Trophoblast cell (in vitro differentiated cells and primary cell): ENCODE data around the gene NTM.

Source experiments
- DNase-seq, 2 donors: peaks; one replicate each; pipeline ENCODE4 v3.0.0-alpha.2; 2016
- H2AFZ ChIP-seq: 2 replicates; pipeline ENCODE4 v1.6.1; 2013; ENCODE audit warnings: low read length, moderate library complexity, mild to moderate bottlenecking; ENCODE audit not compliant: insufficient read depth, poor library complexity
- H2AK5ac ChIP-seq: 2 replicates; pipeline ENCODE4 v1.6.1; 2013; ENCODE audit warnings: mild to moderate bottlenecking, low read length
- H2BK120ac ChIP-seq: 2 replicates; pipeline ENCODE4 v1.6.1; 2013; ENCODE audit warnings: low read length, mild to moderate bottlenecking, moderate library complexity; ENCODE audit not compliant: insufficient read depth, poor library complexity
- H2BK12ac ChIP-seq: 2 replicates; pipeline ENCODE4 v1.6.1; 2013; ENCODE audit warnings: mild to moderate bottlenecking, low read length, moderate library complexity
- H2BK5ac ChIP-seq: 2 replicates; pipeline ENCODE4 v1.6.1; 2013; ENCODE audit warnings: low read length, low read depth, moderate library complexity, mild to moderate bottlenecking; ENCODE audit not compliant: poor library complexity
- H3K14ac ChIP-seq: 2 replicates; pipeline ENCODE4 v1.6.1; 2013; ENCODE audit warnings: mild to moderate bottlenecking, low read length
- H3K18ac ChIP-seq: 2 replicates; pipeline ENCODE4 v1.6.1; 2013; ENCODE audit warnings: mild to moderate bottlenecking, low read length
- H3K23ac ChIP-seq: 2 replicates; pipeline ENCODE4 v1.6.1; 2013; ENCODE audit warnings: low read length
- H3K27ac ChIP-seq: 2 replicates; pipeline ENCODE4 v1.5.1; 2013; ENCODE audit warnings: low read depth, mild to moderate bottlenecking, inconsistent platforms, low read length, moderate library complexity
- H3K27me3 ChIP-seq: 2 replicates; pipeline ENCODE4 v1.6.1; 2013; ENCODE audit warnings: inconsistent platforms, mild to moderate bottlenecking, low read length, moderate library complexity; ENCODE audit not compliant: insufficient read depth
- H3K36me3 ChIP-seq, 2 experiments: 1 replicate in 1 of 2; 2 replicates in 1 of 2; pipeline ENCODE4 v1.6.1; 2013; ENCODE audit warnings: low read length in 2 of 2, mild to moderate bottlenecking in 2 of 2, moderate library complexity in 1 of 2; ENCODE audit not compliant: insufficient read depth in 2 of 2, control insufficient read depth in 1 of 2
- H3K4ac ChIP-seq: 2 replicates; pipeline ENCODE4 v1.6.1; 2013; ENCODE audit warnings: low read depth, mild to moderate bottlenecking, low read length, moderate library complexity
- H3K4me1 ChIP-seq, 2 experiments: 1 replicate in 1 of 2; 2 replicates in 1 of 2; pipeline ENCODE4 v1.6.1; 2013; ENCODE audit warnings: low read length in 2 of 2, mild to moderate bottlenecking in 2 of 2, moderate library complexity in 1 of 2; ENCODE audit not compliant: insufficient read depth in 2 of 2, control insufficient read depth in 1 of 2
- H3K4me2 ChIP-seq: 2 replicates; pipeline ENCODE4 v1.6.1; 2013; ENCODE audit warnings: inconsistent platforms, mild to moderate bottlenecking, low read length, moderate library complexity
- H3K4me3 ChIP-seq: 2 replicates; pipeline ENCODE4 v1.5.1; 2013; ENCODE audit warnings: mild to moderate bottlenecking, low read depth, low read length, inconsistent platforms
- H3K79me1 ChIP-seq: one replicate; pipeline ENCODE4 v1.6.1; 2013; ENCODE audit warnings: low read length
- H3K79me2 ChIP-seq: 2 replicates; pipeline ENCODE4 v1.6.1; 2013; ENCODE audit warnings: low read length, mild to moderate bottlenecking; ENCODE audit not compliant: control insufficient read depth, insufficient read depth, poor library complexity
- H3K9ac ChIP-seq: 2 replicates; pipeline ENCODE4 v1.6.1; 2013; ENCODE audit warnings: mild to moderate bottlenecking, low read length
- H3K9me3 ChIP-seq: 2 replicates; pipeline ENCODE4 v1.6.1; 2013; ENCODE audit warnings: low read depth, mild to moderate bottlenecking, control low read depth, inconsistent platforms, low read length; ENCODE audit not compliant: insufficient read depth
- H4K12ac ChIP-seq: 2 replicates; pipeline ENCODE4 v1.6.1; 2013; ENCODE audit warnings: low read depth, mild to moderate bottlenecking, low read length, moderate library complexity
- H4K8ac ChIP-seq: 2 replicates; pipeline ENCODE4 v1.6.1; 2013; ENCODE audit warnings: low read depth, mild to moderate bottlenecking, low read length, moderate library complexity
- H4K91ac ChIP-seq: one replicate; pipeline ENCODE4 v1.6.1; 2013; ENCODE audit warnings: low read depth, mild to moderate bottlenecking, low read length, moderate library complexity
- WGBS: extraction: QIAGEN DNeasy Blood & Tissue Kit; methylation state at CpG from one replicate; pipeline ENCODE4 v1.1.7; 2013; ENCODE audit warnings: missing lambda C conversion rate; ENCODE audit not compliant: insufficient read length, insufficient coverage; ENCODE audit errors: extremely low coverage; 5-methylcytosine and 5-hydroxymethylcytosine counted together

NTM gene

GRCh38 chr11:131764649-131765048 is 394.2 kb downstream of the NTM start:
- H3K27me3 ChIP-seq, result no peaks in the 10 kb centered on the region
- H3K27ac ChIP-seq, result no peak overlapping the region
- H3K9me3 ChIP-seq, result no peaks in the 10 kb centered on the region
- no CpG with 5 or more reads among the region's 3 CpGs for WGBS
- no peaks in the 10 kb centered on the region for H3K4me1 ChIP-seq
- H2AK5ac ChIP-seq, result no peak overlapping the region
- H4K8ac ChIP-seq, result no peak overlapping the region
- H3K18ac ChIP-seq, result no peak overlapping the region
- H3K9ac ChIP-seq, result no peak overlapping the region
- no peak overlapping the region for H3K4ac ChIP-seq
- no peak overlapping the region for H3K4me2 ChIP-seq
- DNase-seq, result no peak
- no peak overlapping the region for H3K4me3 ChIP-seq
- no peaks in the 10 kb centered on the region for H3K79me1 ChIP-seq
- H3K36me3 ChIP-seq, result no peaks in the 10 kb centered on the region
- H4K91ac ChIP-seq, result no peak overlapping the region
- H2BK5ac ChIP-seq, result no peak overlapping the region
- H4K12ac ChIP-seq, result no peak overlapping the region
- H2BK120ac ChIP-seq, result no peak overlapping the region
- H3K14ac ChIP-seq, result no peak overlapping the region
- no peak overlapping the region for H3K23ac ChIP-seq
- no peak overlapping the region for H2AFZ ChIP-seq
- H2BK12ac ChIP-seq, result no peak overlapping the region
- no peaks in the 10 kb centered on the region for H3K79me2 ChIP-seq

DNA sequence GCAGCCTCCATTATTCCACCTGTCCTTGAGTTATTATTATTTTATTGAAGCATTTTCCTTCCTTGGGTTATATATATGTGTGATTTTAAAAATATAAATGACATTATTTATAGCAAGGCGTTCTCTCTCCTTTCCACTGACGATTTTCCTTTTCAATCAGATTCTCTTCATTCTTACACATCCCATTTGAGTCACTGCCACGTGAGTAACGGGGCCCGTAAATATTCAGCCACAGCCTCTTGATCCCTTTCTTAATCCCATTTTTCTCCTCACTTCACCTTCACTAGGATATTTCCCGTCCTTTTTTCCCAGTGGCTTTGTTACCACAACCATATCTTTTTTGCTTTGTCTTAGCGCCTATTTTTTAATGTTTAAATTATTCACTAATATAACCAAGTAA is 396.2 kb downstream of the NTM start:
- Histone ChIP-seq H3K4me3 (no peak overlapping the region), H2AK5ac (no peak overlapping the region), H3K4me1 (no peaks in the 10 kb centered on the region), H3K18ac (no peak overlapping the region), H4K12ac (no peak overlapping the region), H2BK12ac (no peak overlapping the region), H4K91ac (no peak overlapping the region), H3K4me2 (no peak overlapping the region), H3K27ac (no peak overlapping the region), H3K9ac (no peak overlapping the region), H2BK120ac (no peak overlapping the region), H2BK5ac (no peak overlapping the region), H3K4ac (no peak overlapping the region), H3K27me3 (no peaks in the 10 kb centered on the region), H3K79me2 (no peaks in the 10 kb centered on the region), H3K23ac (no peak overlapping the region), H3K14ac (no peak overlapping the region), H3K79me1 (no peaks in the 10 kb centered on the region), H3K9me3 (no peaks in the 10 kb centered on the region), H3K36me3 (no peaks in the 10 kb centered on the region), H2AFZ (no peak overlapping the region), H4K8ac (no peak overlapping the region)
- WGBS, result no CpG with 5 or more reads among the region's 7 CpGs
- DNase-seq, result no peak

DNA sequence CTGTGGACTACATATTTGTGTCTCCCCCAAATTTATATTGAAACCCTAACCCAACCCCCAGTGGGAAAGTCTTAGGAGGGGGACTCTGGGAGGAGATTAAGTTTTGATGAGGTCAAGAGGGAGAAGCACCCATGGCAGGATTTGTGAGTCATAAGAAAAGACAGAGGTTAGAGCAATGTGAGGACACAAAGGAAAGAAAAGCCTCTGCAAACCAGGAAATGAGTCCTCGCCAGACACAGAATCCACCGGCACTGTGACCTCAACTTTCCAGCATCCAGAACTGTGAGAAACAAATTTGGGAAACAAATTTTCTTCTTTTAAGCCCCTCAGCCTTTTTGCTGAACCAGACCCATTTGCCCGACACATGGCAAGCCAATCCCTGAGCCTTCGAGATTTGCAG is 397.0 kb downstream of the NTM start:
- Histone ChIP-seq H3K79me1 (no peaks in the 10 kb centered on the region), H2BK120ac (no peak overlapping the region)

GRCh38 chr11:131770801-131771200 is 400.4 kb downstream of the NTM start:
- Histone ChIP-seq H2BK5ac (no peak overlapping the region), H2BK12ac (no peak overlapping the region), H3K4me3 (no peak overlapping the region), H3K14ac (no peak overlapping the region), H2BK120ac (no peak overlapping the region), H3K79me1 (no peaks in the 10 kb centered on the region), H3K4me2 (no peak overlapping the region), H4K91ac (no peak overlapping the region), H3K23ac (no peak overlapping the region), H3K27me3 (no peaks in the 10 kb centered on the region), H3K36me3 (no peaks in the 10 kb centered on the region), H2AFZ (no peak overlapping the region), H3K79me2 (no peaks in the 10 kb centered on the region), H4K12ac (no peak overlapping the region), H3K4me1 (no peaks in the 10 kb centered on the region), H3K4ac (no peak overlapping the region), H2AK5ac (no peak overlapping the region), H4K8ac (no peak overlapping the region), H3K18ac (no peak overlapping the region), H3K27ac (no peak overlapping the region), H3K9me3 (no peaks in the 10 kb centered on the region), H3K9ac (no peak overlapping the region)
- whole genome bisulfite sequencing, result no CpG with 5 or more reads among the region's 5 CpGs
- no peak for DNase-seq

More for the DNA sequence above, 397.0 kb downstream of the NTM start:
- no peak overlapping the region for H4K8ac ChIP-seq
- H3K27me3 ChIP-seq, result no peaks in the 10 kb centered on the region
- H2BK12ac ChIP-seq, result no peak overlapping the region
- no peak for DNase-seq
- H3K79me2 ChIP-seq, result no peaks in the 10 kb centered on the region
- H3K36me3 ChIP-seq, result no peaks in the 10 kb centered on the region
- no peaks in the 10 kb centered on the region for H3K4me1 ChIP-seq
- H4K12ac ChIP-seq, result no peak overlapping the region
- no peak overlapping the region for H3K4me3 ChIP-seq
- WGBS, result no CpG with 5 or more reads among the region's 4 CpGs
- H3K4me2 ChIP-seq, result no peak overlapping the region
- H2AK5ac ChIP-seq, result no peak overlapping the region
- no peaks in the 10 kb centered on the region for H3K9me3 ChIP-seq
- H3K9ac ChIP-seq, result no peak overlapping the region
- H3K14ac ChIP-seq, result no peak overlapping the region
- no peak overlapping the region for H2AFZ ChIP-seq
- no peak overlapping the region for H3K27ac ChIP-seq
- H4K91ac ChIP-seq, result no peak overlapping the region
- no peak overlapping the region for H3K23ac ChIP-seq
- no peak overlapping the region for H3K4ac ChIP-seq
- H2BK5ac ChIP-seq, result no peak overlapping the region
- no peak overlapping the region for H3K18ac ChIP-seq
